NOMO-1 treated with DMSO at 0.1 percent for 48 hours (cell line): Measurements from ENCODE around the gene MED13L.

Experiments
- DNase-seq: peaks from one replicate; lab custom pipeline; 2025; ENCODE audit not compliant: unreplicated experiment; lab: John Stamatoyannopoulos, UW

MED13L gene

DNA sequence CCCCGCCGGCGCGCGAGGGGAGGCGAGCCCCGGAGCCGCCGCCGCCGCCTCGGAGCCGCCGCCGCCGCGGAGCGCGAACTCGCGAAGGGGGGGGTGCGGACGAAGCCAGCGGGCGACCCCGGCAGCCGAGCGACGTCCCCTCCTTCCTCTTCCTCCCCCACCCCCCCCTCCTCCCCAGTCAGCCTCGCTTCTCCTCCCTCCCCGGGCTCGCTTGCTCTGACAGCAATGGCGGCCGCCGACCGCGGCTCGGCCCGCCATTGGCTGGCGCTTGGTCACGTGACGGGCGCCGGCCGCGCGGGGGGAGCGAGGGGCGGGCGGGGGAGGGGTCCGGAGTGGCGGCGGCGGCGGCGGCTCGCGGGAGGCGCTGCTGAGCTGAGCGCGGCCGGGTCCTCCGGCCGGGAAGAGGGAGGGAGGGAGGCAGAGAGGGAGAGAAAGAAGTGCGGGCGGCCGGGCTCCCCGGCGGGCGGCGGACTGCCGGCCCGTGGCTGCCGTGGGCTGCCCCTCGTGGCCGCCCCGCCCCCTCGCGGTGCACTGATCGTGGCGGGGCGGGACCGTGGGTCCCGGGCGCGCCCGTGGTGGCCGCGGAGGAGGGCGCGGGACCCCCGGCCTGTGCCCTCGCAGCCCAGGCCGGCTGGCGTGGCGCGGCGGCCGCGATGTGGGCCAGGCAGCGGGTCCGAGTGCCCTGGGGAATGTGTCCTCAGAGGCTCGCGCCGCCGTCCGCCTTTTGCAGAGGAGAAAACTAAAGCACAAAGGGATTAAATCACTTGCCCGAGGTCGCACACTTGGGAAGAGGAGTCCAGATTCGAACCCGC is at the start of gene MED13L:
TSS of gene MED13L (minus strand) at position 227 of the 812 bp plus-strand sequence. CDS start 562 bp downstream, outside the sequence.
- peak; percentile 82 for DNase-seq

DNA sequence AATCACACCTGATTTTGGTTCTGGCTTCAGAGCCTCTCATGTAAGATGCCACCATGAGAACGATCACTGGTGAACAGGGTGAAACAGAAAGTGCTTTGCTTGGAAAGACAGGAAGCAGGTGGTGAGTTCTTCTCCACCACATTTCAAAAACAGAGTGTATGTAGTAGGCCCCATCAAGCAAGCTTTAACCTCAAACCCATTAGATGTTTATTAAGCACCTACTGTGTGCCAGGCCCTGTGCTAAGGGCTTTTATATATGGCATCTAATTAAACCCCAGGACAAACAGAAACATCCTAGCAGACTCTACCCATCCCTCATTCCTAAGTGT is 47.8 kb upstream of the MED13L start:
- peak; percentile 62 for DNase-seq

DNA sequence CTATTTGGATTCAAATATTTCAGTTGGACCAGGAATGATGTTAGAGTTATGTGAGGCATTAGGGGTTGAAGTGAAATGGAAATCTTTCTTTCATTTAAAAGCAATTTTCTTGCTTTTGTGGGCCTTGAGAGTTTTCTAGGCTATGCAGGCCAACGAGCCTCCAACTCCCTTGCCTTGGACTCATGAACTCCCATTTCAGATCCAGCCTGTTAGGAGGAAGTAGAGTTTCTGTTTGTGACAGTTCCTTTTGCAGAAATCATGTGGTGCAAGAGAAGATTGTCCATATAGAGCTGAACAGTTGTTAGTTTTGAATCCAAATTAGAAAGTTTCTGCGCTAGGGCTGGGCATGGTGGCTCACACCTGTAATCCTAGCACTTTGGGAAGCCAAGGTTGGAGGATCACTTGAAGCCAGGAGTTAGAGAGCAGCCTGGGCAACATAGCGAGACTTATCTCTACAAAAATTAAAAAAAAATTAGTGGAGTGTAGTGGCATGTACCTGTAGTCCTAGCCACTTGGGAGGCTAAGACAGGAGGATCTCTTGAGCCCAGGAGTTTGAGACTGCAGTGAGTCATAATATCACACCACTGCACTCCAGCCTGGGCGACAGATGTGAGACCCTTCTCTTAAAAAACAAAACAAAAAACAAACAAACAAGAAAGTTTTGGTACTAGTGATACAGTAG is 47.3 kb upstream of the MED13L start:
- peak; percentile 86 for DNase-seq

DNA sequence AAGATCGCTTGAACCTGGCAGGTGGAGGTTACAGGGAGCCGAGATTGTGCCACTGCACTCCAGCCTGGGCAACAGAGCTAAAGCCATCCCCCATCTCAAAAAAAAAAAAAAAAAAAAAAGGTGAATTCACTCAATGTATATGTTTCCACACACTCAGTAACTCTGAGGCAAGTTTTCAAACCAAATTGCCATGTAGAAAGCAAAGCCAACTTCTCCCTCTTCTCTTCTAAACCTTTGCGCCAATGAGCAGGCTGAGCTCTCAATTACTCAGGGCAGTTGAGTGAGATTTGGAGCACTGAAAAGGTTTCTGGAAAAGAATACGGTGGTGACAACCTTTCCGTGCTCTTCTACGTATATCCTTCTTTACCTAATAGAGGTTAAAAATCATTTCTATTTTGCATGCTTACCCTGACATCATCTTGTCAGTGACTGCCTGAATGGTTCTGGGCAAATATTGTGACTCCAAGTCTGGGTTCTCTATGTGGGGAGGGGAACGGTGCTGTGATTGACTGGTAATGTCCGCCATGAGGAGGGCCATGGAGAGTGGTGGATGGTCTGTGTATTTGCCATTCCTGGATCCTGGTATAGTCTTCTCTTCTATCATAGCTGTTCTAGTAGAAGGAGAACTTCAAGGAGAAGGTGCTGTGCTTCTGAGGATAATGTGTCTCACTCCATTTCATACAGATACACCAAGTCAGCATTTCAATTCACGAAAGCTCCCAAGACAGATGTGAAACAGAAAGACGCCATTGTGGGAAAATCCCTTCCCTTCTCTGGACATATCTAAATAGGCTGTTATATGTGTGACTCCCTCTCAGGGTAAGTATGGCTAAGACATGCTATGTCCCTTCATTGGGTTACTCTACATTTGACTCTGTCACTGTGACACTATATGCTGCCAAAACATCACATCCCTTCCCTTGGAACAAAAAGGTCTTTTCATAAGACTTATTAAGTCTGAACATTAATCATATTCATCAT is 46.2 kb upstream of the MED13L start:
- DNase-seq = peak; percentile 68

DNA sequence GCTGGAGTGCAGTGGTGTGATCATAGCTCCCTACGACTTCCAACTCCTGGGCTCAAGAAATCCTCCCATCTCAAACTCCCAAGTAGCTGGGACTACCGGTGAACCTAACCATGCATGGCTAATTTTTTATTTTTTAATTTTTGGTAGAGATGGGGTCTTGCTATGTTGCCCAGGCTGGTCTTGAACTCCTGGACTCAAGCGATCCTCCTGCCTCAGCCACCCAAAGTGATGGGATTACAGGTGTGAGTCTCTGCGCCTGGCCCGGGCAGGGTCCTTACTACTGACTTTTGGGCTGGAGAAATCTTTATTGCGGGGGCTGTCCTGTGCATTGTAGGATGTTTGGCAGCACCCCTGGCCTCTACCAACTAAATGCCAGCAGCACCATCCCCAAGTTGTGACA is 44.4 kb upstream of the MED13L start:
- no peak for DNase-seq

DNA sequence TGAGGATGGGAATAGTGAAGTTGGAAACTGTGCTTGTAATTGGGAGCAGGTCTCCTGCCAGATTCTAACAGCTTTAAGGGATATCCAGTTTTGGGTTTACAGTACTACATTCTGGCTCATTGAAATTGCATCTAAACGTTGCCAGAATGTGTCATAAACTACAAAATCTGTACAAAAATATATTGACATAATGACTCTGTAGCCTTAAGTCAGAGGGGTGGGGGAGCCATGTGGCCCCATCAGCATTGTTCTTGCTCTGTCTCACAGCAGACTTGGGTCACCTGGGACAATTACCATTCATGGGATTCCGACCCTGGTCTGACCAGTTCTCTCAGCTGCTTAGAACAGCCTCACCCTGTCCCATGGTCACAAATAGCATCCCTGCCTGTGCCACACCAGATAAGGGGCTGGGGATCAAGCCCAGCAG is 43.3 kb upstream of the MED13L start:
- no peak for DNase-seq

DNA sequence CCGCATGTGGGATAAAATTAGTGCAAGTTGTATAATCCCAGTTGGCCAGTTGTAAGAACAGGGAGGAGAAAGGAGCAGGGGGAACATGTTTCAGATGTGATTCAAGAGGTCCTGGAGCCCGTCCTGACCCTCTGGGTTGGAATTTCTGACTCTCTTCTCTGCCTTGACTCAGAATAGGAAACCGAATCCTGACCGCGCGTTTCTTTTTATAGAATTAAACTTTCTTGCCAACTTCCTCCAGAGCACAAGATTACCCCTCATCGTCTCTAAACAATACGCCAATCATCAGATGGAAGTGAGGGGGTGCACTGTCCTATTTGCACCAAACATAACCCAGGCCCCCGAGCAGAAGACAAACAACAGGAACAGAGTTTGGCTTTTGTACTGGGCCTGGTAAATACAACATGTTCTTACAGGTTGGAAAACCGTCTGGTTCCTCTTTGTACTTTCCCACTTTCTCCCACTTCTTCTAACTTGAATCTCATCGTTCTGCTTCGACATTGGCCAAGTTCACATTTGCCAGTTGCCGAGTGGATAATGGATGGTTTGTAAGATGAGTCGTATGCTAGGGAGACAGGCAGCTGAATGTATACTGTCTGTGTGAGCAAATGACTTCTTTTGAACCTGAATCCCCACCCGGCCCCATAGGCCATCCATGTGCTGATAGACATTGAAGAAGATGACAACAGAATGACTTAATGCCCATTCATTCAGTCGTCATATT is 42.6 kb upstream of the MED13L start:
- DNase-seq = peak; percentile 82

DNA sequence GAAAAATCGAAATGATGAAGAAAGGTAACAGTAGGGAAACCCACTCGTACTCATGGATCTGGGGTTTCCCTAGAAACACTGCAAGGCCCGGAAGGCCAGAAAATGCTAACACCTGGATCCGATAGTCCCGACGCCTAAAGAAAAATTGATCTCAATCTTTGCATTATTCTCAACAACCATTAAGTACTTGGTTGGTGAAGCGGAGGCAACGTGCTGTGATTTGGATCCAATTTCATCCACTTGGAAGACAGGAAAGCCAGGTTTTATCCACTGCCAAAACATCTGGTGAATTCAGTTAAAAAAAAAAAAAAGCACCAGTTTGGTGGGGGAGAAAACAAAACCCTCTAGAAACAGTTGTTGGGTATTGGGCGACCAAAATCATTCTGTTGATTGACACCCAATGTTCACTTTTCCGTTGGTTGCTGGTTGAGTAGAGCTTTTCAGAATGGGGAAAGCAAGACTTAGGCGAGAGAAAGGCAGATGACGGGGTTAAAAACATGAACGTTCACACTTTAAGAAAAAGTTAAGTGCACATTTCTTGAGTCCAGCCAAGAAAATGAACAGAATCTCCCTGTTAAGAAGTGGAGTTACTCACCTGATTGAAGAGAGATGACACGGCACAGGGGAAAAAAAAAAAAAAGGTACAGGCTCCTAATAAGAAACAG is 41.9 kb upstream of the MED13L start:
- DNase-seq = no peak

DNA sequence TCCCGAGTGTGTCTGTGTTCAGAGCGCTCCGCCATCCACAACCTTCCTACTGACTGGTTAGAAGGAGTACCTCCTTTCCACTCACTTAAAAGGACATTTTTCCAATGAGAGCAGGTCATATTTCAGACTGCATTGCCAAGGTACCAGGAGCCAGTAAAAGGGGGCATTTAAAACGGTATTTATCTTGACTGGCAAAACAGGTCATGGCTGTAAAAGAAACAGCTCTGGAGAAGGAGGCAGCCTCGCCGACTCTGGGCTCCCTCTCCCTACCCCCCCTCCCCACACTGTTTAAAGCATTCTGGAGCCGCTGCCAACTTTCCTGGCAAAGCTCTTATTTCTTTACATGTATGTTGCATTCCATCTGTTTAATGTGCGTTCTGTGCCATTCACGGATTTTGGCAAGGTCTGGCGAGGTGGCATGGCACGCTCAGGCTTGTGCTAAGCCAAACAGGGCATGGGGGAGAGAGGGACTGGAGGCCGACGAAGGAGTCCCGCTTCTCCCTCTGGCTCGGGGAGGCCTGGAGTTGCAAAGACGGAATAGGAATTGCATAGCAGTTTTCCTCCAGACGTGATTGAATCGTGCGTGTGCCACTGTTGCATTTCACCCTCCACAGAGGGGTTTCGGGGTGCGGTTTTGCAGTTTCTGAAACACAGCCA is 41.2 kb upstream of the MED13L start:
- DNase-seq = no peak

DNA sequence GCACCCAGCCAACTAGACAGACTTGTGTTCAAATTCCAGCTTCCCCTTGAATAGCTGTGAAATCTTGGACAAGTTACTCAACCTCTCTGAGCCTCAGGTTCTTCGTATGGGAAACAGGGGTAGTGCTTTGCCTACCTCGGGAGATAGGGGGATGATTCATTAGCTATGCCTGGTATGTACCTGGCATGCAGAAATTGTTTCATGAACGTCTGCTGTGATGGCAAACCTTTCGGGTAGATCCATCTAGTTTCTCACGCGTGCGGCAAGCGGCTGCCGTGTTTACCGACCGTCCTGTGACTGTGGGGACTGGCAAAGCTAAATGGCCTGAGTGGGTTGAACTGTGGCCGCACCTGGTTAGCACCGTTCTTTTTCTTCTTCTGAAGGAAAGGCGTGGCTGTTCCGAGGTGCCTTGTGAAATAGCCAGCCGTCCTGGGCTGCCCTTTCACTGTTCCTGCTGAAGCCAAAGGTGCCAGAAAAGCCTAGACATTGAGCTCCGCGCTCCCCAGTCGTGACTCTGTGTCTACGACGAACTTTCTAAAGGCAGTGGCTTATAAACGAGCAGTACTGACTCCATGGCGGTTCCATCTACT is 40.6 kb upstream of the MED13L start:
- DNase-seq = no peak

DNA sequence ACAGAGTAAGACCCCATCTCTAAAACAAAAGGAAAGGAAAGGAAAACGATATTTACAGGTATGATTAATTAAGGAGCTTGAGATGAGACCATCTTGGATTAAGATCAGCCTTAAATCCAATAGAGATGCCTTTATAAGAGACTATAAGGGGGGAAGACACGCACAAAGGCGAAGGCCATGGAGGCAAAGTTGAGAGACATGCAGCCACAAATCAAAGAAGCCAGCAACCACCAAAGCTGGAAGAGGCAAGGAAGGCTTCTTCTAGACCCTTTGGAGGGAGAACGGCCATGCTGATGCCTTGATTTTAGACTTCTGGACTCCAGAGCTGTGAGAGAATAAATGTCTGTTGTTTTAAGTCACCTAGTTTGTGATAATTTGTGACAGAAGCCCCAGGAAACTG is 39.6 kb upstream of the MED13L start:
- DNase-seq = no peak

DNA sequence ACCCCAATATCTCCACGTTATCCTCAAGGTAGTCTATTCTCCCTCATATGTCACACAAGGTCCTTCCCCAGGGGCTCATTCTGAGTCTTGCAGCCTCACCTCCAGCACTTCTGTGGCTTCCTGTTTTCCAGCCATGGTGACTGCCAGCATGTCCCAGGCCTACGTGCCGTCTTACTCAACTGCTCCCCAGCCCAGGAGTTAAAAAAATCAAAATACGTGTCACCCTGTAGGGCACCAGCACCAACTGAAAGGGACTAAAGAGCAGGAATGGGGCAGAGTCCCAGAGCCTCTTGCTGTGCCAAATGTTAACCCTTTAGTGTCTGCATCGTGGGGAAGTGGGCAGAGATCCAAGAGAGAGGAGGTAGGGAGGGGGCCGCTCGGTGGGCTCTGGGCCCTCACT is 37.0 kb upstream of the MED13L start:
- peak; percentile 65 for DNase-seq

DNA sequence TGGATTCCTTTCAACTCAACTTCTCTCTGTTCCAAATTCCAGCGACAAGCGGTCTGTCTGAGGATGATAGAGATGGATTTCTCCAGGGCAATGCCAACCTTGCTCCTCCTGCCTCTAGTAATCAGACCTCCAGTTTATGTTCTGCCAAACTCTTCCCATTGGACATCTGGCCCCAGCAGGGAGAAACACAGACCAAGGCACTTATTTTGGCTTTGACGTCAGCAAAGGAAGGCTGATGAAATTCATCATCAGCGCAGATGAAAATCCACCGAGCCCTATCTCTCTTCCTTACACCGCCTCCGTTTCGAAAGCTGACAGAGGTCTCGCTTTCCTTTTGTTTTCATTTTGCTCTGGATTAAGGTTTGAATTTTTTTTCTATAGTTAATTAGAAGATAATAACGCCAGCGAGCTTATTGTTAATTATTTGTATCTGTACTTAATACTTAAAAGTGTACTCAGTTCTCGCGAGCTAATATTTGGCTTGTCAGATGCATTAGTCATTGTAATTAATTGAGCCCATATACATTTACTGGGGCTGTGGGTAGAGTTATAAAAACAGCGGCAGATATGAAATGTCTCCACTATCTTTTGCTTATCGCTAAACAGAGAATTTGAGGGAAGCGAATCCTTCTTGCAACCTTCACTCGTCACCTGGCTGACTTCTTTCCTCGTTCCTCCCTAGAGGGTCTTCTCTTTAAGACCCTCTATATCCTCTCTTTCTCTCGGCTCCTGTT is 35.9 kb upstream of the MED13L start:
- DNase-seq = no peak

DNA sequence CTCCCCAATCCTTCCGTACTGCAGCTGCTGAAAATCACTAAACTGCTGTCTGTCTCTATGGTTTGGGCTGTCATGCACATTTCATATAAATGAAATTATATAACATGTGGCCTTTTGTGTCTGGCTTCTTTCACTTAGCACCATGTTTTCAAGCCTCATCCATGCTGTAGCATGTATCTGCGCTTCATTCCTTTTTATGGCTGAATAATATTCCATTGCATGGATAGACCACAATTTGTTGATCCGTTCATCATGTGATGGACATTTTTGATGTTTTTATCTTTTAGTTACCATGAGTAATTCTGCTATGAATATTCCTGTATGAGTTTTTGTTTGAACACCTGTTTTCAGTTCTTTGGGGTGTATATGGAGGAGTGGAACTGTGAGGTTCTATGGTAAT is 32.6 kb upstream of the MED13L start:
- no peak for DNase-seq

DNA sequence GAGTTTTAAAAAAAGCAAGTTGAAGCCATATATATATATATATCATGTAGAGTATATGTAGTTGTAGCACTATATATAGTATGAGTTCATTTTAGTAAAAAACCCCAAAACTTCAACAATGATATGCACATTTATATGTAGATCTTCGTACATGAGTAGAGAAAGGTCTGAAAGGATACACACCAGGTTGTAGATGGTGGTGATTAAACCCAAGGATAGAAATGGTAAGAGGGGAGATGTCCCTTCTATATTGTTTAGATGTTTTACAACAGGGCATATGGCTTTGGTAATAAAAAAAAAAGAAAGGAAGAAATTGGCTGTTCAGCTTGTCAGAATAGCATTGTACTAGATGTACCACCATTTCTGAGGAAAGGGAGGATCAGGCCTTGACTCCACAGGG is 31.9 kb upstream of the MED13L start:
- no peak for DNase-seq

DNA sequence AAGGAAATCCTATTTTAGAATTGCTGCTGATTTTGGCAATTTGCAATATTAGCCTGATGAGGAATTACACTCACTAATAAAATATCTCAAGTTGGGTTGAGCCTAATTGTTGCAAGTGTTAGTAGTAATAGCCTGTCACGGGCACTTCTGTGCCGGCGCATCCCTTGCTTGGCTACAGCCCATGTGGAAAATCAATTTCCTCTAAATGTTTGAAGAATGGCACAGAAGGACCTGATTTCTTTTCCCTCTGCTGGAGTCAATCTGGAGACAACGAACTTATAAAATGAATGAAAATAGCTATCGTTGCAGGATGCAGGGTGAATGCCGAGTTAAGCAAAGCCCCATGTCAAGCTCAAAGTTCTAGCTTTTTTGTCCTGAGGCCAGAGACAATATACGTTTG is 31.2 kb upstream of the MED13L start:
- DNase-seq = no peak

DNA sequence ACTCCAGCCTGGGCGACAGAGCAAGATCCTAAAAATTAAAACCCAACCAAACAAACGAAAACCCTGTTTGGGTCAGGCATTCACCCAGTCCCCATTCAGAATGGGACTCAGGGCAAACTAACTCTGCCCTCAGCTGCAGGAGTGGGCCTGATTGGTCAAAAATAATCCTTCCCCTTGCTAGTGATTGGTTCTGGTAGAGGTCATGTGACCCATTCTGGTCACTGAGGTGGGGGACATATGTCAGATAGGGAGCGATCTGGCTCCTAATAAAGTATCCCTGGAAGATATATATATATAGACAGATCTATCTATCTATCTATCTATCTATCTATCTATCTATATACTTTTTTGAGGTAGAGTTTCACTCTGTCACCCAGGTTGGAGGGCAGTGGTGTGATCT is 29.5 kb upstream of the MED13L start:
- DNase-seq = no peak

DNA sequence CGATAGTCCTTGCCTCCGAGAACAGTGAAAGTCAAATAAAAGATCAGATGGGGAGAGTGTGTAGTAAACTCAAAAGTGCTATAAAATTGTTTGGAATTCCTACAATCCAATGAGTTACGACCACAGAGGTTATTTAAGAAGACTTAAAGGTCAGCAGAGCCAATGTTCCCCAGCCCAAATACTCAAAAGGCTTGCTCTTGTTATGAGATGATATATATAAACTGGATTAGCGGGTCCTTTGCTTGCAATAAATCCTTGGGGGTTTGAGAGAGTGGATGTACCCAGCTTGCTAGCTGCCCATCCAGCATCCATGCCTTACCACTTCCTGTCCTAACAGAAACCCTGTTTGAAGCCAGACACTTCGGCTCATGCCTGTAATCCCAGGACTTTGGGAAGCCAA is 29.0 kb upstream of the MED13L start:
- DNase-seq = no peak

DNA sequence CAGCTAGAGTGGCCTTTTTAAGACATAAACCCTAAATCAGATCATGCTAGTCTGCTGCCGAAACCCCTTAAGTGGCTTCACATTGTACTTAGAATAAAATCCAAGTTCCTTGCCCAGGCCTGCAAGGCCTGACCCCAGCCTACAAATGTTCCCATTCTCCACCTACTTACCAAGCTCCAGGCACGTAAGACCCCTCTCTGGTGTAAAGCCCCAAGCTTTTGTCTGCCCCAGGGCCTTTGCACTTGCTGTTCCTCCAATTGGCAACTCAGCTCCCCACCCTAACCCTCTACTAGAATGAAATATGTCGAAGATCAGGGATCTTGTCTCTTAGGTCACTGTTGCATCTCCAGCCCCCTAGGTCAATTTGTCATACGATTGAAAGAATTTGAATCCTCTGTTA is 27.1 kb upstream of the MED13L start:
- no peak for DNase-seq
